Renal cortical epithelial cell (primary cell): ENCODE data around the gene TNFRSF4. TPM values are rescaled to one million over a fixed set of nuclear protein-coding genes. Genes with fewer than 3 reads are reported as not detected.
A peak's percentile ranks its signal among the peaks of the same experiment; 100 is the strongest.

Source experiments
- DNase-seq: peaks from one replicate; pipeline ENCODE4 v3.0.0-alpha.2; 2011; ENCODE audit warnings: low read depth
- total RNA-seq: library from RNA; depleted of rRNA; stranded (reverse); fragments of >200 nt; gene quantifications from 2 replicates; pipeline ENCODE4 v1.2.3, GENCODE V29; 2014

Gene TNFRSF4
- total RNA-seq, 1 donor from 2014 or later = not detected

DNA sequence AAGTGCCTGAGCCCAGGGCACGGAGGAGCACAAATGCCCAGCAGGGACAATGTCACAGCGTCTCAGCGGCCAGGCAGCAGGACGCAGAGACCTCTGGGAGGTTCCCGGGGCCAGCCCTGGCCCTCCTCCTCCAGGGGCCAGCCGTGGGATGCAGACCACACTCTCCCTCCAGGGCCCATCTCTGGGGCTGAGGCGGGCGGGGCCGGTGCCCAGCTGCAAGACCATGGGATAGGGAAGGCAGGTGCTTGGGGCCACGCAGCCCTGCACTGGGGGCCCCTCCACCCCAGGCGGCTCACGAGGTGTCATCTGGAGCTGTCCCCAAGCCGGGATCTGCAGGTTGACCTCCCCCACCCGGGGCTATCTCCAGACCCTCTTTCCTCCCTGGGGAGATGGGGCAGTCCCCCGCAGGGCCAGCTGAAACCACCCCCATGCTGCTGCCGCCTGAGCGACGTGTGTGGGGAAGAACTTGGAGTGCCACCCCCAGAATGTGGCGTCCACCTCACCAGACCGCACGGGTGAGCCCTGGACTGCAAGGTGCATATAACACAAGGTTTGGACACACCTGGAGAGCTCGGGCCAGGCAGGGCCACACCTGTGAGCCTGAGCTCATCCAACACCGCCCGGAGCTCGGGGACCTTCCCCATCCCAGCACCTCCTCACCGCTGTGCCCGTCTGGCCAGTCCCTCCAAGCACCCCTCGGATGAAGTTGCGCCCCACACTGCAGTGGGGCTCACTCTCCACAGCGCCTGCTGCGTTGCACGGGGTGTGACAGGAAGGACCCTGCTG is 44.3 kb downstream of the TNFRSF4 start:
- no peak for DNase-seq

DNA sequence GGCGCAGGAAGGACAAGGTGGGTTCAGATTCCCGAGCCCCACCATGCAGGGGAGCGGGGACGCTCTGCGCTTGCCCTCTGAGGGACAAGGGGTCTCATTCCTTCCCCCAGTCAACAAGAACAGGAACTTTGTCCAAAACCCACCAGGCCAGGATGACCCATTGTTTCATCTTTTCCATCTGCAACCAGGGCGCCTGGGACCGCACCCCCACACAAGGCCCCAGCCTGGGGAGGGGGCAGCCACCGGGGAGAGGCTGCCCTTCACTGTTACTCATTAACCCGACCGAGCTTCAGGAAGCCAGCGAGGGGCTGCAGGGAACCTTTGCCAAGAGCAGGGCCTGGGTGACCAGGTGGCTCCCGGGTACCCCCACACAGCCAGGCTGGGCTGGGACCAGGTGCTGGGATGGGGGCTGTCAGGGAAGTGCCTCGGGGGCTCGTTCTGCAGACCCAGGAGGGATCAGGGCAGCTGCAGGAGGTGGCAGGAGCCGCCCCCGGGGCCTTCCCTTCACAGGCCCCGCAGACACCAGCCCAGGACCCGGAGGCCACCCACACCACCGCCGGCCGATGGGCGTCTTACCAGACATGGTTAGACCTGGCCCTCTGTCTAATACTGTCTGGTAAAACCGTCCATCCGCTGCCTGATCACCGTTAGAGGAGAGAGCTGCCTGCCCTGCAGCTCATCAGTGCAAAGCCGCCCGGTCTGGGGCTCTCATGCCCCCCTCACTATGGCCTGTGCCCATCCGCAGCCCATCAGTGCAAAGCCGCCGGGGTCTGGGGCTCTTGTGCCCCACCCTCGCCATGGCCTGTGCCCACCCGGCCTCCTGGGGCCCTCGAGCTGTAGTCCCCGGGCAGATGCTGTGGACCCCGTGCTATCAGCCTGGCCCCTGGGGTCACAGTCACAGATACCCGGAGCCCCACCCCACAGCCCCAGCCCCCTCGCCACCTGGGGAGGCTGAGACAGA is 45.2 kb downstream of the TNFRSF4 start:
- DNase-seq = no peak

DNA sequence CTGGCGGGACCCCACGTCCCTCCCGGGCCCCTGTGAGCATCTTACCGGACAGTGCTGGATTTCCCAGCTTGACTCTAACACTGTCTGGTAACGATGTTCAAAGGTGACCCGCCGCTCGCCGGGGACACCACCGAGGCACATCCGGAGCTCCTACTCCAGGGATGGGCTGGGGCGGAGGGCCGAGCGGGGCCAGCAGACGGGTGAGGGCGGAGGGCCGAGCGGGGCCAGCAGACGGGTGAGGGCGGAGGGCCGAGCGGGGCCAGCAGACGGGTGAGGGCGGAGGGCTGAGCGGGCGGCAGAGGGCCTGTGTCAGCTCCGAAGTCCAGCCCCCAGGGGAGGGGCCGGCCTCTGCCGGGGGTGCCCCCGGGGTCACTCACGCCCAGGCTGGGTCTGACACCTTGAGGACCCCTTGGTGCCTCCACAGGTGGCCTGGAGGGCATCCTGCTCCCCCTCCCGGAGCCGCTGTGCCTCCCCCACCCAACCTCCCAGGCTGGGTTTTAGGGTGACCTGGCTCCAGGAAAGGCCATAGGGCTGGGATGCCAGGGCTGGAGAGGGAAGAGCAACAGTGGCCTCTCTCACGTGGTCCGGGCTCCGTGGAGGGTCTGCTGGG is 46.0 kb downstream of the TNFRSF4 start:
- DNase-seq = no peak

DNA sequence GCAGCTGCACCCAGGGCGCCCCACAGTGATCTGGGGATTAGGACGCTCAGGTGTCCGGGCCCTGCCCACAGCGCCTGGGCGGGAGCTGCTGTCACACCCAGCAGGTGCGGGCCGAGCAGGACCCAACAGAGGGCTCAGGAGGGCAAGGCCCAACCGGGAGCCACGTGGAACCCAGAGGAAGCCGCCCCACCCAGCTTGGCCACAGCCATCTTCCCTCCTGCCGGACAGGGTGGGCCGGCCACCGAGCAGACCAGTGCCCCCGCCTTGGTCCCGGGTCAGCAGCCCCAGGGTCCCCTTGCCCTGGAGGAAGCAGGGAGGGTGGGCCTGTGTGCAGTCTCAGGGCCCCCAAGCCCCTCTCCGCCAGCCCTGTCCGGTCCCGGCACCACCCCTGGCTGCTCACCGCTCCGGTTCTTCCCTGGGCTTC is 46.5 kb downstream of the TNFRSF4 start:
- no peak for DNase-seq

DNA sequence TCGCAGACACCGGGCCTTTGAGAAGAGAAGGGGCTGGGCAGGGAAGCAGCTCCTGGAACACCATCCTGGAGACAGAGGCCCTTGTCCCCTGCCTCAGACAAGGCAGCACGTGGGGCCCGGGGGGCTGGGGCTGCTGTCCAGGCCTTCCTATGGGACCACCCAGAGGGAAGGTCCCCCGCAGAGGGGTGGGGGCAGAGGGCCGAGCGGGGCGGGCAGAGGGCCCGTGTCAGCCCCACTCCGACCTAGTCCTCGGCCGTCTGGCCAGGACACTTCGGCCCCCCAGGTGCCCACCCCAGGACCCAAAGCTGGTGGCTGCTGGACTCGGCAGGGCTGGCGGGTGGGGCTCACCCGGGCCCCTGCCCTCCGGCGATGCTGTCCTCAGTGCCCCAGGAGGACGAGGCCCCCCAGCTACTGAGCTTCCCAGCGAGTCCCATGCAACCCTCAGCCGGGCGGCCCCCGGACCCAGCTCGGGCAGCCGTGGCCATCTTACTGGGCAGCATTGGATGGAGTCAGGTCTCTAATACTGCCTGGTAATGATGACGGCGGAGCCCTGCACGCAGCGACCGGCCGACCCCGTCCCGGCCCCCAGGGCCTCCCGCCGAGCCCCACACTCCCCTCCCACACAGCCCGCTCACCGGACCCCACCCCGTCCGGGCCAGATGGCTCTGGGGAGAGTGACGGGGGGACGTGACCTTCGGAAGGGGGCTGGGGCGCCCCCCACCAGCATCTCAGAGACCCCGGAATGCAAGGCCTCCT is 47.1 kb downstream of the TNFRSF4 start:
- DNase-seq = no peak

DNA sequence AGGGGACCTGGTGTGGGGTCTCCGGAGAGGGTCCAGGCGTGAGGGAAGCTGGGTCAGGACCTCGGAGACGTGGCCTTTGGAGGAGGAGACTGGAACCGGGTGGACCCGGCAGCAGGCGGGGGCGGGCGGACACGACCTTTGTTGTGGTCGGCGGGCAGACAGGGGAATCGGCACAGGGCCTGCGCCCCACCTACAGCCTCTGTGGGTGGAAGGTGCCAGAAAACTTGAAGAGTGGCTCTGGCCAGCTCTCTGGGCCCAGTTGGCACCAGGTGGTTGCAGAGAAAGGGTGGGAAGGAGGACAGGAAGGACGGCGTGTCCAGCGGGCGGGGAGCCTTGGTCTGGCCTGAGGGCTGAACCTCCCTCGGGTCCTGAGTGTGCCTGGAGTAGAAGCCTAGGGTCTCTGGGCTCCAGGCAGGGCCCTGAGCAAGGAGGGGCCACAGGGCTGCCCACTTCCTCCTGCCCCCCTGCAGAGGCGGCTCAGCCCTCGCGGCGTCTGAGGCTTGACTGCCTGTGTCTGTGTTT is 48.0 kb downstream of the TNFRSF4 start:
- peak; percentile 34 for DNase-seq

DNA sequence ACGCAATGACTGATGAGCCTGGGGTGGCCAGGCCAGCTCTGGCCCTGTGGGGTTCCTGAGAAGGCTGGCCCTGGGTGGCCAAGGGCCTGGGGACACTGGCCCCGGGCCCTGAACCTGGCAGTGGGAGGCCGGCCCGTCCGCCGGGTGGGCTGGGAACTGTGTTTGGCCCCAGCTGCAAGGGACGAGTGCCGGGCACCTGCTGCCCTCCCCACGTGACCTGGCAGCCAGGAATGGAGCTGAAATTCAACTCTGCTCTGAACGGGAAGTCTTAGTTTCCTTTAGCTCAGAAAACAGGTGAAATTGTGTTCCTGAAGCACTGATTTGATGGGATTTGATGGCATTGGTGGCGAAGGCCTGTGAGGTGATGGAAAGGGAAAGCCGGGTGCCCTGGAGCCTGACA is 48.5 kb downstream of the TNFRSF4 start:
- peak; percentile 37 for DNase-seq

DNA sequence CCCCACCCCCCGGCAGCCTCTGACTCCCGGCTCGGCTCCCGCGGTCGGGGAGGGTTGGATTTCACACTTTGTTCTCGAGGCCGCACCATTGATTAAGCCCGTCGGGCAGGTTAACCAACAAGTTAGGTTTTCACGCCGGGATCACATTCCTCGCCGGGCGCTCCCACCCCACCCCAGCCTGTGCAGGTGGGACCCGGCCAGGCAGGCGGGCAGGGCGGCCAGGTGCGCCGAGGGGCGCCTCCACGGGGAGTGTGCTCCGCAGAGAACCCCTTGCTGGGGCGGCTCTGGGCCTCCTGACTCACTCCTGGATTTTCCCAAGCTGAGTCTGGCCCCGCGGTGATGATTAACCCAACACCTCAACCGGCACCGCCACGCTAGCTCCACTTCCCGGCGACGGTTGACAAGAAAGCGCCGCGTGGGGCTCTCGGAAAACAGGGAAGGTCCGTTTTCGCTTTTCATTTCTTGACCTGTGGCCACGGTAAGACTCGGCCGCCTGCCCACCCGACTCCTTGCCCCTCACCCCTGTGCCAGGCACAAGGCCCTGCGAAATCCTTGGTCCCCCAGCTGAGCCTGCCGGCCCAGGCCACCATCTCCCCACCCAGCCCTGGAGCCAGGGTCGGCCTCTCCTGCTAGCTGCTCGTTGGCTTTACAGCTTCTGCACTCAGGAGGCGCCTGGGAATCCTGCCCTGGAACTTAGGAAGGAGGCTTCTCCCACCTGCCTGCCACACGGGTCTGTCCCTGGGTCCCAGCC is 49.1 kb downstream of the TNFRSF4 start:
- DNase-seq = peak; percentile 85

DNA sequence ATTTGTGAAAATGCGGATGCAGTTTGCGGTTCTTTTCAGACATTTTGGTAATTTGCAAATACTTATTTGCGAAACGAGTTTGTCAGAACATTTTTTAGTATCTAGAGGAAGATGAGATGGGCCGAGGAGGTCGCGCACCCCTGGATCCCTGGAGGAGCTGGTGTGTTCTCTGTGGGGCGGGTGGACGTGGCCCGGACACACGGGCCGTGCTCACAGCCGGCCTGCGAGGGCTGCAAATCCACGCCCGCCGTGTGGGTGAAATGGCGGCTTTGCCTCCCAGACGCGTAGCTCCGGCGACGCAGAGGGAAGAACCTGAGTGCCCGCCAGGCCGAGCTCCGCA is 49.6 kb downstream of the TNFRSF4 start:
- DNase-seq = no peak

DNA sequence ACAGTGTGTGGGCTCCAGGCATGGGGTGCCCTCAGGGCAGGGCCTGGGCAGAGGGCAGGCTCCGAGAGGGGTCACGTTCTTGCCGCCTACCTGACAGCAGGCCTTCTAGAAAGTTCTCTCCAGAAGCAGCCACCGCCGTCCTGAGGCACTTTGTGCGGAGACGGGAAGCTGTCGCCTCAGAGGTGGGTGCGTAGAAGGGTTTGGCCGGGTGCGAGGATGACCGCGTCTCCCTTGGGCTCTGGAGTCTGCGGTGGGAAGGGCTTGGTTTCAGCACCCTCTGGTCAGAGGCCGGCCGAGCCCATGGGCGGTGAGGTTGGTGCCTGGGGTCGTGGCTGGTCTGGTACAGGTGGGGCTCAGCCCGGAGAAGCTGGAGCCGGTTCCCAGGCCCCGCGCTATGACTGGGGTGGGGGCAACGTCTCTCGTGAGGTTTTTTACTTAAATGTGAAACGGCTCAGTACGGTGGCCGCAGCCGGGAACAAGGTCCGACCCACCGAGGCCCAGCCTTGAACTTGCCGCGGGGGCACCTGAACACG is 50.3 kb downstream of the TNFRSF4 start:
- DNase-seq = no peak

DNA sequence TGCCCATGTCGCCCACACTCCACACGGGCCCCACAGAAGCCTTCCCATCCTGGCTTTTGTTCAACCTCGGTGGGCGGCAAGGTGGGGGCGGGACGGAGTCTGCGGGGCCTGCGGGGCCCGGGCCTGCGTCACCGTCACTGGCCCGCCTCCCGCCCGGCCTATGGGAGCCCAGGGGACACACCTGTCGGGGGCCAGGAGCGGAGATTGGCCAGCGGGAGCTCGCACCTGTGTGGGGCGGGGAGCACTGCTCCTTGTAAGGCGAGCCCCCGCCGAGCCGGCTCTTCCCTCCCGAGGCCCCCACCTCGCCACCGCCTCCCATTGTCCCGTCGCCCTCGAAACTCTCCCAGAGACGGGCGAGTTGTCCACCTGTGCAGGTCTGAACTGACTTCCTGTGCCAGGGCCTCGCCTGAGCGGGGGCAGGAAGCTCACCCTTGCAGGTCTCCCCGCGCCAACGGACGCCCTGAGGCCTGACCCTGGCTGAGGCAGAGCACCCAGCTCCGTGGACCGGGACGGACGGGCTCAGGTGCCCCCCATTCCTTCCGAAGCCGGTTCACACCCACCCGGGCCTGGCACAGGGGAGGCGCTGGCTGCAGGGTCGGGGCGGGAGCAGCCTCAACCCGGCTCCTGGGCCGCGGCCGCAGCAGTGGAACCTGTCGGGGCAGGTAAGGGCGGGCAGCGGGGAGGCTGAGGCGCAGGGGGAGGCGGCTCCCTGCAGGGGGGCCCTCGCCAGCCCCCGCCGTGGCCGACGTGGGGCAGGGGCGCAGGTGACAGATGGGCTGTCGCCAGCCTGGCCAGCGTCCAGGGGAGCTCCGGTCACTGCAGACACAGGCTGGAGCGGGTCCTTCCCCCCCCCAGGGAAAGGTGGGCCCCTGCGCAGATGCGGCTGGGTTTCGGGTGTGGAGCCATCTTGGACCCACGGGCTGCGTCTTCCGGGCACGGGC is 51.1 kb downstream of the TNFRSF4 start:
- DNase-seq = no peak

DNA sequence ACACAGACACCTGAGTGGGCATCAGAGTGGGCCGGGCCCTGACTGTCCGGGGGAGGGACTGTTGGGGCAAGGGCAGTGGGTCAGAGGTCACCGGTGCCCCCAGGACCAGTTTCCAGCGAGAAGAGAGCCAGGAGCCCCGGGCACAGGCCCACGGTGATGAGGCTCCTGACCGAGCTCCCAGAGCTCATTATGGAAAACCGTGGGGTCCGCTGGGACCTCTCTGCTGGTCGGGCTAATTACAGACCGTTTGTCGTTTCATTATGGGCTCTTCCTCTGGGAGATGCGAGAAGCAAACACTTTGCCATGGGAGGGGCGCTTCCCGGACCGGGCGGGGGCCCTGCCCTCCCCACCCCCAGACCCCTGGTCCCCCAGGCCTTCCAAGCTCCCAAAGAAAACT is 52.3 kb downstream of the TNFRSF4 start:
- no peak for DNase-seq

Other genes with a start within 250 kb of the TNFRSF4 start
- 2.4 and 2.6 TPM in 2 replicates for gene PLEKHN1, start 247.7 kb downstream of the TNFRSF4 start, total RNA-seq
- gene PERM1, start 232.1 kb downstream of the TNFRSF4 start, total RNA-seq = 0.10 TPM in 1 of 2 replicates, not detected in the other
- 12.4 and 78.1 TPM in 2 replicates for gene HES4, start 214.1 kb downstream of the TNFRSF4 start, total RNA-seq
- 15.7 and 196 TPM in 2 replicates for gene ISG15, start 200.7 kb downstream of the TNFRSF4 start, total RNA-seq
- 353 and 1,083 TPM in 2 replicates for gene AGRN, start 194.0 kb downstream of the TNFRSF4 start, total RNA-seq
- 1.0 TPM in 1 of 2 replicates, not detected in the other for gene RNF223, start 139.8 kb downstream of the TNFRSF4 start, total RNA-seq
- 8.7 and 9.8 TPM in 2 replicates for gene C1orf159, start 98.1 kb downstream of the TNFRSF4 start, total RNA-seq
- gene TTLL10, start 40.3 kb downstream of the TNFRSF4 start, total RNA-seq = 0.15 TPM in 1 of 2 replicates, not detected in the other
- gene TNFRSF18, start 7.6 kb downstream of the TNFRSF4 start, total RNA-seq = 0.50 TPM in 1 of 2 replicates, not detected in the other
- 76.6 and 207 TPM in 2 replicates for gene SDF4, start 17.8 kb upstream of the TNFRSF4 start, total RNA-seq
- gene B3GALT6, start 18.1 kb upstream of the TNFRSF4 start, total RNA-seq = 33.9 and 48.8 TPM in 2 replicates
- 0.40 TPM in 1 of 2 replicates, not detected in the other for gene C1QTNF12, start 32.6 kb upstream of the TNFRSF4 start, total RNA-seq
- 48.6 and 50.2 TPM in 2 replicates for gene UBE2J2, start 59.7 kb upstream of the TNFRSF4 start, total RNA-seq
- 0.52 and 1.9 TPM in 2 replicates for gene SCNN1D, start 66.3 kb upstream of the TNFRSF4 start, total RNA-seq
- gene ACAP3, start 93.8 kb upstream of the TNFRSF4 start, total RNA-seq = 24.8 and 34.6 TPM in 2 replicates
- gene PUSL1, start 94.4 kb upstream of the TNFRSF4 start, total RNA-seq = 14.2 and 24.0 TPM in 2 replicates
- 35.8 and 57.5 TPM in 2 replicates for gene INTS11, start 110.5 kb upstream of the TNFRSF4 start, total RNA-seq
- 13.0 and 20.4 TPM in 2 replicates for gene CPTP, start 110.6 kb upstream of the TNFRSF4 start, total RNA-seq
- 0.15 and 0.17 TPM in 2 replicates for gene TAS1R3, start 117.1 kb upstream of the TNFRSF4 start, total RNA-seq
- 70.8 and 91.0 TPM in 2 replicates for gene DVL1, start 135.3 kb upstream of the TNFRSF4 start, total RNA-seq
- gene MXRA8, start 144.4 kb upstream of the TNFRSF4 start, total RNA-seq = 24.7 and 35.6 TPM in 2 replicates
- gene AURKAIP1, start 161.1 kb upstream of the TNFRSF4 start, total RNA-seq = 75.6 and 155 TPM in 2 replicates
- gene CCNL2, start 185.2 kb upstream of the TNFRSF4 start, total RNA-seq = 71.0 and 155 TPM in 2 replicates
- 72.1 and 79.5 TPM in 2 replicates for gene MRPL20, start 193.1 kb upstream of the TNFRSF4 start, total RNA-seq
- gene ANKRD65, start 207.1 kb upstream of the TNFRSF4 start, total RNA-seq = 0.10 and 0.17 TPM in 2 replicates
- 14.4 and 19.1 TPM in 2 replicates for gene VWA1, start 221.5 kb upstream of the TNFRSF4 start, total RNA-seq
- under 0.01 and 5.2 TPM in 2 replicates for gene ATAD3C, start 235.5 kb upstream of the TNFRSF4 start, total RNA-seq